Measurements from ENCODE around the gene GNAS. TPM values are rescaled to one million over a fixed set of nuclear protein-coding genes. Genes with fewer than 3 reads are reported as not detected.
A peak's percentile ranks its signal among the peaks of the same experiment; 100 is the strongest.

GNAS gene
- total and polyA plus RNA-seq, 9 of the 15 experiments (the other 6 are each of a cell fraction or from before 2014, with no cell fraction given): 128 to 648 (median 266) TPM

- Histone ChIP-seq H4K20me1 (replicated peaks; ENCODE audit: control insufficient read depth, insufficient read depth, low read length) (peaks cover 6% of the 10 kb centered on the region; the same call in 1 of the 2 replicates), H3K27me3 (ENCODE audit: control insufficient read depth in 2 of 2, insufficient read depth in 2 of 2, low read length in 2 of 2) (no peaks in the 10 kb centered on the region; a peak in 1 of 5 replicates), H3K9me3 (replicated peaks; ENCODE audit: control insufficient read depth, insufficient read depth, low read depth, low read length) (no peaks in the 10 kb centered on the region), H3K79me2 (ENCODE audit: control insufficient read depth, insufficient read depth, low read length) (0 out of 3 replicates have a peak, but pooled peaks cover 3% of the 10 kb centered on the region), H3K9me1 (ENCODE audit: control insufficient read depth, insufficient read depth, low read length) (no peaks in the 10 kb centered on the region), H3K36me3 (ENCODE audit: control insufficient read depth, insufficient read depth, low read length) (peaks cover 81% of the 10 kb centered on the region), H3K9ac (ENCODE audit: insufficient read depth in 1 of 2, low read depth in 2 of 2, low read length in 2 of 2) (no peak overlapping the region), H3K27ac (ENCODE audit: extremely low read depth, low read depth, low read length) (peak overlapping the region; percentile 1; the same call in 1 of the 3 replicates), H3K4me3 (no peak overlapping the region), H3K4me2 (ENCODE audit: insufficient read depth, low read length) (no peak overlapping the region), H3K4me1 (replicated peaks in 1 of 2; ENCODE audit: control insufficient read depth in 2 of 2, insufficient read depth in 2 of 2, low read length in 2 of 2) (peaks cover 5 to 19% of the 10 kb centered on the region in 2 experiments; a peak in 4 of 5 replicates), H2AFZ (ENCODE audit: low read depth, low read length) (no peak overlapping the region)
- no TSS peak for BruUV-seq (replicated peaks)
- intact Hi-C loops (cut with micrococcal nuclease): no loop called here
- CTCF ChIA-PET (ENCODE audit: low intra/inter-chr PET ratio): no interaction called here
- 93% methylated on average over 4 of the region's 4 CpGs for WGBS (ENCODE audit: insufficient coverage, low coverage, missing lambda C conversion rate)
- FAIRE-seq (no peak), ATAC-seq (no peak), DNase-seq (ENCODE audit: extremely low read depth in 1 of 4, low spot score in 3 of 4) (no peak)
- POLR2A ChIA-PET: interaction anchor here (1.6 to 2.0 kb wide), 2 partner anchors 9 to 11 kb away, joined by 5 to 9 read pairs; no protein-coding TSS in a partner anchor
- TF ChIP-seq IRF2 (CRISPR knock-in tag; IDR thresholded peaks at IDR 0.05) (no peak), GABPA (tag; conservative IDR thresholded peaks at IDR 0.05; ENCODE audit: low read depth) (0 out of 2 replicates have a peak, but pooled peaks have one; percentile 20)
- in situ Hi-C loops (cut with MboI): no loop called here
These were observed 55.7 kb downstream of the GNAS start for GRCh38 chr20:58908221-58908620.

GRCh38 chr20:58908941-58909340 is 56.4 kb downstream of the GNAS start:
- no peaks in the 10 kb centered on the region; a peak in 1 of 5 replicates for H3K27me3 ChIP-seq (ENCODE audit: control insufficient read depth in 2 of 2, insufficient read depth in 2 of 2, low read length in 2 of 2)
- ChIA-PET CTCF (ENCODE audit: low intra/inter-chr PET ratio) (interaction anchor here (0.6 kb wide), 1 partner anchor 169 kb away, joined by 6 read pairs; no protein-coding TSS in a partner anchor), POLR2A (interaction anchor here (0.6 to 2.0 kb wide), 3 partner anchors 8 to 468 kb away, joined by 3 to 5 read pairs (median 3); no protein-coding TSS in a partner anchor)
- H3K27ac ChIP-seq (ENCODE audit: extremely low read depth, low read depth, low read length): no peak overlapping the region
- no peak for ATAC-seq
- no peak for DNase-seq (ENCODE audit: extremely low read depth in 1 of 4, low spot score in 3 of 4)
- H3K4me2 ChIP-seq (ENCODE audit: insufficient read depth, low read length): no peak overlapping the region
- no TSS peak for BruUV-seq (replicated peaks)
- no peaks in the 10 kb centered on the region for H3K9me1 ChIP-seq (ENCODE audit: control insufficient read depth, insufficient read depth, low read length)
- intact Hi-C loops (cut with micrococcal nuclease): no loop called here
- TF ChIP-seq ZBTB2 (IDR thresholded peaks at IDR 0.05) (no peak), ZNF354B (CRISPR knock-in tag; IDR thresholded peaks at IDR 0.05) (no peak), TEAD4 (IDR thresholded peaks at IDR 0.05; ENCODE audit: low read length) (no peak), TEAD4 (CRISPR knock-in tag; IDR thresholded peaks at IDR 0.05; ENCODE audit: borderline replicate concordance) (no peak), CCAR2 (IDR thresholded peaks at IDR 0.05; ENCODE audit: low read depth, low read length) (no peak), SRSF1 (IDR thresholded peaks at IDR 0.05; ENCODE audit: low read depth, low read length) (no peak)
- H3K79me2 ChIP-seq (ENCODE audit: control insufficient read depth, insufficient read depth, low read length): no peaks in the 10 kb centered on the region
- peaks cover 6% of the 10 kb centered on the region; the same call in 1 of the 2 replicates for H4K20me1 ChIP-seq (replicated peaks; ENCODE audit: control insufficient read depth, insufficient read depth, low read length)
- no peak overlapping the region for H3K9ac ChIP-seq (ENCODE audit: insufficient read depth in 1 of 2, low read depth in 2 of 2, low read length in 2 of 2)
- in situ Hi-C loops (cut with MboI): no loop called here
- WGBS (ENCODE audit: insufficient coverage, low coverage, missing lambda C conversion rate): 95% methylated on average over 9 of the region's 9 CpGs
- H2AFZ ChIP-seq (ENCODE audit: low read depth, low read length): no peak overlapping the region
- H3K4me3 ChIP-seq: no peak overlapping the region
- H3K9me3 ChIP-seq (replicated peaks; ENCODE audit: control insufficient read depth, insufficient read depth, low read depth, low read length): no peaks in the 10 kb centered on the region
- peaks cover 5 to 19% of the 10 kb centered on the region in 2 experiments; a peak in 4 of 5 replicates for H3K4me1 ChIP-seq (replicated peaks in 1 of 2; ENCODE audit: control insufficient read depth in 2 of 2, insufficient read depth in 2 of 2, low read length in 2 of 2)
- no peak for FAIRE-seq
- H3K36me3 ChIP-seq (ENCODE audit: control insufficient read depth, insufficient read depth, low read length): peaks cover 74% of the 10 kb centered on the region
